ENCODE measurements around the gene DOK6.
"Not testable (repeated sequence)": the region's sequence is repeated elsewhere in the genome, so short reads cannot be mapped to it uniquely, and the experiment has no call there.

The DOK6 gene

DNA sequence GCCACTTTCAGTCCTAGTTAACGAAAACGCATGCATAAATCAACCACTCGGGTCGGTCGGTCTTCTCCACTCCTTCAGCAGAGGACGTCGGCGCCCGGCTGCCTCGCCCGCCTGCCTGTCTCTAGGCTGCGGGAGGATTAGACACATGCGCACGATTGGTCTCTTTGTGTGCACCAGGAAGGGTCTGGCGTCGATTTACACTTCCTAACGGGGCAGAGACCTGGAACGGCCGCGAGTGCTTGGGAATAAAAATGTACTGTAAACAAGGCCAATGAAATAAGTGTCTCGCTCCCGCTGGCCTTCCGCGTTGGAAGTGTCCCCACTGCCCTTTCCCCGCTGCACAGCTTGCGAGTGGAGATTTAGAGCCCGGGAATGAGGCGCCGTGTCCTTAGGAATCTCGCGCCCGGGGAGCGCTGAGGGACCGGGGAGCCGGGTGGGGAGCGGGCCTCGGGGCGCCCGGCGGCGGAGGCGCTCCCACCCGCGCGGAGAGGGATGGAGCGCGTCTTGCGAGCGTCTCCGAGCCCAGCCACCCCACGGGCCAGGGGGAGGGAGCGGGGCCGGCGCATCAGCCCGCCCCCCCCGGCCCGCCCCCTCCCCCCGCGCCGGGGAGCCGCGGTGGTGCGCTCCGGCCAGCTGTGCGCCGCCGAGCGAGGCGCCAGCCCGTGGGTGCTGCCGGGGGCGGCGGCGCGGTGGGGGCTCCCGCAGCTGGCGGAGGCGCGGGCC is at the start of gene DOK6:
DOK6 (plus strand) TSS at position 636 of the 723 bp plus-strand sequence.
- no peak for DNase-seq

DNA sequence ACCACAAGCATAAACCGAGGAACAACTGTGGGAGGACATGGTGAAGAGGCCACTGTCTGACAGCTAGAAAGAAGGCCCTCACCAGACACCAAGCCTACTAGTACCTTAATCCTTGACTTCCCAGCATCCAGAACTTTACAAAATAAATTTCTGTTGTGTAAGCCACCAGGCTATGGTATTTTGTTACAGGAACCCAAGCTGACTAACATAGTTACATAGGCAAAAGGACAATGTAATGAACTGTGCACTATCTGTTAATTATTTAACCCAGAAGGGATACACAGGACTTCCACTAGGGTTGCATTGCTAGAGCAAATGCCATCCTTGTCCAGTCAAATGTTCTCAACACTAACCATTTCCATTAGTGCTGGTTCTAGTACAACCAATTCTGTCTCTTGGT is 47.7 kb upstream of the DOK6 start:
- no peak for DNase-seq

DNA sequence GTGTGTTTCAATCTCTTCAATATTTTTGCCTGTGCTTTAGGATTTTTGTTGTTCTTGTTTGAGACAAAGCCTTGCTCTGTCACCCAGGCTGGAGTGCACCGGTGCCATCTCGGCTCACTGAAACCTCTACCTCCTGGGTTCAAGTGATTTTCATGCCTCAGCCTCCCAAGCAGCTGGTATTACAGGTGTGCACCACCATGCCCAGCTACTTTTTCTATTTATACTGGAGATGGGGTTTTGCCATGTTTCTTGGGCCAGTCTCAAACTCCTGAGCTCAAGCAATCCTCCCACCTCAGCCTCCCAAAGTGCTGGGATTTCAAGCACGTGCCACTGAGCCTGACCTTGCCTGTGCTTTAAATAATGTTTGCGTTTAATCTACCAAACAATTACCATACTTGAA is 43.1 kb upstream of the DOK6 start:
- no peak for DNase-seq

DNA sequence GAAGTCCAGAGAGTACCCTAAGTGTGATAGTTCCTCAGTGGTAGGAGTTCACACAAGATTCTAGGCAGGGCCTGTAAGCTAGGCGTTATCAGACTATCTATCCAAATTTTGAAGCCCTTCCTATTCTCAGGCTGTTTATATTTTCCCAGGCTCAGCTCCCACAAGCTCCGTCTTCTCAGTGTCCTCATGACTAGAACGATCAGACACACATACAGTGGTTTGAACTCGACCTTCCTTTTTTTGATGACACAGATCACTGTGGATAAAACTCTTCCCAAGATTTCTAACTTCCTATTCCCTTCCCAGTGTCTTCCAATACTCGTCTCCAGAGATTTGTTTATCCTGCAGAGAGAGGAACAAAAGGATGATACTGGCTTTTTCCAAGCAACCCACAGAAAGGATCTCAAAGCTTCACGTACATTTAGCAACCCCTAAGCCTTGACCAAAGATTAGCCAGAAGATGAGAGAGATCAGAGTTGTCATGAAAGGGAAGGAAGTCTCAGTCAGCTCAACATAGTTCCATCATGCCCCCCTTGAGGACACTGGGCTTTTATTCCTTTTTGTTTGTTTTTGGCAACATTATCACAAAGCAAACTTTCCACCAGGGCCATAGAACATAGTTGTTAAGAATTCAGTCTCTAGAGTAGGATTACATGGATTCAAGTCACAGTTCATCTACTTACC is 42.3 kb upstream of the DOK6 start:
- DNase-seq = no peak

DNA sequence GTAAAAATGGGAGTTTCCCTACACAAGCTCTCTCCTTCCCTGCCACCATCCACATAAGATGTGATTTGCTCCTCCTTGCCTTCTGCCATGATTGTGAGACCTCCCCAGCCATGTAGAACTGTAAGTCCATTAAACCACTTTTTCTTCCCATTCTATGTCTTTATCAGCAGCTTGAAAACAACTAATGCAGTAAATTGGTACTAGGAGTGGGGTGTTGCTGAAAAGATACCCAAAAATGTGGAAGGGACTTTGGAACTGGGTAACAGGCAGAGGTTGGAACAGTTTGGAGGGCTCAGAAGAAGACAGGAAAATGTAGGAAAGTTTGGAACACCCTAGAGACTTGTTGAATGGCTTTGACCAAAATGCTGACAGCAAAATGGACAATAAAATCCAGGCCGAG is 40.9 kb upstream of the DOK6 start:
- DNase-seq = not testable (repeated sequence)

DNA sequence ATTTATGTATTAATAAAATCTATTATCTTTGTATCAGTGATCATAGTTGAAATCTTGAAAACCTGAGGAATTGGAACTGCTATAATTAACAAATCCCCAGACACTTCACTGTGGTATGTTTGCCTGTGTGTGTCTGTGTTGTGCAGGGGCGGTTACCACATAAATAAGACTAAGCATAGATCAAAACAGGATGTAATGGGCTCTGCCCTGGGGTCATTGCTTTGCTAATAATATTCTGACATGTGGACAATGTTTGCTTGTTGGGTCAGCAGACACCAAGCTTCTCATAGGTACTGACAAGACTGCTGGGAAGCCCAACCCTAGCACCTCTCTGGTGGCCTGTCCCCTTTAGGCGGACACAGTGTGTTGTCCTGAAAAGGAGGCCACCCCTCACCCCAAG is 35.8 kb upstream of the DOK6 start:
- DNase-seq = no peak

DNA sequence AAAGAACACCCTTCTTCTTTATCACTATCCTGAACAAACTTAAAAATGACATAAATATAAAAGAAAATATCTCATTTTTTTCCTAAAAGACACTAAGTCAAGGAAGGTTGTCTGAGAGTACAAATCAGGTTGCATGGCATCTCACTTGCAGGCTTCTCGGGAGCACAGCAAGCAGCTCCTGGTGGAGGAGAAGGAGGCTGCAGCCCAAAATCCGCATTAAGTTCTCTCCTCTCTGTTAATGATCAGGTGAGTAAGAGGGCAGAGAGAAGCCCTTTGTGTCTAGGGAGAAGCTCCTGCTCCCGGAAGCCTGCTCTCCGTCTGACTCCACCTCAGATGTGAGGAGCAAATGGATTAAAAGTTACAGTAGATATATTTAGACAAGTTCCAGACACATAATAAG is 35.0 kb upstream of the DOK6 start:
- no peak for DNase-seq

DNA sequence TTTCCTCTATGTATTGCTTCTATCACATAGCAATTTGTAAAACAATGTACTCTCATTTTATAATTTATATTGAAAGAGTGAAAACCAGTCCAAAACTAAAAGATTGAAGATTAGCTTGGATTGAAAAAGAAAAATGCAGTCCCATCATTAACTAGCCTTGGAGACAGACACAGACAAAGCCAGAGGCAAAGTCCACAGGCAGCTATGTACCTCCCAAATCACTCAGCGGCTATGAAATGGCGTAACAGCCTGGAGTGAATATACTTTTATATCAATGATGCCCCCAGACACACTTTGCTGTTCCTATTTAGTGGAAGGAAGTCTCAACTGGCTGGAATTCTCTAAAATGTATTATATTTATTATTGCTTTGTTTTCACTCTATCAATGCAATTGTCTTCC is 33.6 kb upstream of the DOK6 start:
- DNase-seq = no peak

DNA sequence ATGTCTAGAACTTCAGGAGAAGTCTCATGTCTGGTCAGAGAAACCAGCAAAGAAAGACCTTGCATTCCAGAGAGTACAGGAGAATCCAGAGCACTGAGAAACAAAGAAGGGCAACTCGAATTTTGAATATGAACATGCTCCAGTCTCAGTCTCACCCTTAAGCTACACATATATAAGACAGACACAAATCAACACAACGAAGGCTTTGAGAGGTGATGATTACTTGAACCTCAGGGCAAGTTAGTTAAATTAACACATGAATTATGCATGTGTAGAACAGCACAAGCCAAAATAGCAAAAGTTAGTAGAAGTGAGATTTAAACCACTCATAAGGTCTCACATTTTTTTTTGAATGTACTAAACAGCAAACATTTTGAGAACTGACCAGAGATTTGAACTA is 29.0 kb upstream of the DOK6 start:
- DNase-seq = no peak

DNA sequence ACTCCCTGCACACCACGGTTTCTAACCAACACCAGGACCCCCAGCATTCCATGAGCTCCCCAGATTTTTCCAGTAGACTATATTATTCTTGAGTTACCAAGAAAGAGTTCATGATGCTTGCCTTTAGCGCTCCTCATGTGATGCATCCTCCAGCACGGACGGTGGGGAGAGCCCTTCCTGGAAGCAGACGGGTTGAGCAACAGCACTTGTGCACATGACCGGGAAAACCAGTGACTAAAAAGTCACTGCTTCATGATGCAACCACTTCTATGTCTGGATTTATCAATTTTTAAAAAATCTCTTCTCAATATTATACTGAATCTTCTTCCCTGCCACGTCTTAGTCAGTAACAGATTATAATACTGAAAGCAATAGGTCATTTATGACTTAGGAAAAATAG is 20.4 kb upstream of the DOK6 start:
- no peak for DNase-seq

DNA sequence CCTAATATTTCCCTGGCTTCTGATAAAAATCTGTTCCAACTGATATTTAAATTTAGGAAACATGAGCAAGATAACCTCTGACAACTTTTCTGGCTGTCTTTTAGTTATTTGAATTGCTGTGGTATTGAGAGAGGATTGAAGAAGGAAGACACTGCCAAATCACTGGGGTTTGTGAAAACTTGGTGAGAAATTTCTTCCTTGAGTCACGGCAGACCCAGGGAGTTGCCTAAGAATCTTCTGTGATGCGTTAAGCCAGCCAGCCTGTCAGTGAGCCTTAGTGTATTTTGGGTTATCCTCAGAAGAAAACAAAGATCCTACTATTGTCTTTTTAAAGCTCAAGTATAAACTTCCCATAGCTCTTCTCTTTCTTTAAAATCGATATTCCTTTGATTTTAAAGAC is 17.5 kb upstream of the DOK6 start:
- DNase-seq = no peak

DNA sequence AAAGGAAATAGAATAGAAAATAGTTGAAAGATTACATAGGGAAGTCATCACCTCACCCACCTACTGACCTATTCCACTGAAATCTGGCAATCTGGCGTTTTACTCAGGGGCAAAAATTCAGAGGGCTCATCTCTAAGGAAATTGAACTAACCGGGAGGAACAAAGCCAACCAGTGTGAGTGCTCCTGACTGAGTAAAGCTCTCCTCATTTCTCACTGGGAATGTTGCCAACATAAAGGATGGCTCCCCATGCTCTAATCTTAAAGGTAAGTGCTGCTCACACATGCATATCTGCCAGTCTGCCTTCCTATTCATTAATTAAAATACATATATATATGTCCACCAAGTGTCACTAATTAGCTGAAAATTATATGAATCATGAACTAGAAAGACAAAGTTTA is 13.5 kb upstream of the DOK6 start:
- DNase-seq = no peak

DNA sequence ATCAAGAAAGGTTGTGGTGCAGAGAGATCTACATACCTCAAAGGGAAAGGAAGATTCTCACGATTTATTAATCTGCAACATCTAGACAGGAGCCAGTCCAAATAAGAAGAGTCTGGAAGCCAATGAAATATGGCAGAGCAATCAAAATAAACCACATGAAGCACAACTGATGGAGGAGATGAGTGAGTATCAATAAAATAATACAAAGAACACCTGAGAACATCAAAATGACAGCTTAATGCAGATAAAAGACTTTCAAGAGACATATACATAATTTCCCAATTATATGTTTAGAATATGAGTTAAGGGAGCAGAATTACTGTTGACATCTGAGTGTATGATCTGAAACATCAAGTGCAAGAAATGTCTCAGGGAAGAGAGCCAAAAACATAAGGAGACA is 12.5 kb upstream of the DOK6 start:
- no peak for DNase-seq

DNA sequence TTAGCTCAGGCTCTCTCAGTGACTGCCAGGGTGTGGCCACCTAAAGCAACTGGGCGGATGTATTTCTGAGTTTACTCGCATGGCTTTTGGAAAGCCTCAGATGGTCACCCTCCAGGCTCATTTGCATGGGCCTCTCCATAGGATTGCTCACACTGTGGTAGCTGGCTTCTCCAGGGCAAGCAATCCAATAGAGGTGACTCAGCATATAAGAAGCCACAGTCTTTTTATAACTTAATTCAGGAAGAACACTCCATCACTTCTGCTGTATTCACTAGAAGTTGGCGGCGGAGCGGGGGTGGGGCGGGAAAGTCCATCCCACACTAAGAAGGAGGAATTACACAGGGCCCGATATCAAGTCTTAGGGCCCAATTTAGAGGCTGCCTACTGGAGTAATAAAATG is 3.6 kb upstream of the DOK6 start:
- DNase-seq = no peak

DNA sequence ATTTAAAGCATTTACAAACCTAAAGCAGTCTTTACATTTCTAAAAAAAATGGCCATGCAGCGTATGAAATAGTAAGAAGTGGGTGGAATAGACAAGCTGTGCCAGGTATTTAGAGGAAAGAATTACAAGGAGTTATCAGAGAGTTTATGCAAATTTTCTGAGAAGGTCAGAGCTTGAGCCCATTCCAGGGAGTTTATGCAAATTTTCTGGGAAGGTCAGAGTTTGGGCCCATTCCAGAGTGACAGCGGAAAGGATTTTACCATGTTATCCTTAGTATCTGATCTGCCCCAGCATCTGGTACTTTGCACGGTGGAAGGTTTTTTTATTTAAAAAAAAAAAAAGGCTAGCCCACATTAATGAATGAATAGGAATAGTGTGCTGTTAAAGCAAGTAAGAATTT is 1.4 kb upstream of the DOK6 start:
- DNase-seq = no peak

DNA sequence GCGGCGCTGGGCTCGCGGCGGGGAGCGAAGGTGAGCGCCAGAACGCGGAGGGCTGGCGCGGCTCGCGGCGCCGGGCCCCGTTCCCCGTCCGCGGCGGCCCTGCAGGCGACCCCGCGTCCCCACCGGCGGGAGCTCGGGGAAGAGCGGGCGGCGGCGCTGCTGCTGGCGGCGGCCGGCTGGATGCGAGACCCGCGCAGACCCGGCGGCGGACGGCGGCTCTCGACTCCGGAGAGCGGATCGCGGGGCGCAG is 213 bp downstream of the DOK6 start:
- no peak for DNase-seq

DNA sequence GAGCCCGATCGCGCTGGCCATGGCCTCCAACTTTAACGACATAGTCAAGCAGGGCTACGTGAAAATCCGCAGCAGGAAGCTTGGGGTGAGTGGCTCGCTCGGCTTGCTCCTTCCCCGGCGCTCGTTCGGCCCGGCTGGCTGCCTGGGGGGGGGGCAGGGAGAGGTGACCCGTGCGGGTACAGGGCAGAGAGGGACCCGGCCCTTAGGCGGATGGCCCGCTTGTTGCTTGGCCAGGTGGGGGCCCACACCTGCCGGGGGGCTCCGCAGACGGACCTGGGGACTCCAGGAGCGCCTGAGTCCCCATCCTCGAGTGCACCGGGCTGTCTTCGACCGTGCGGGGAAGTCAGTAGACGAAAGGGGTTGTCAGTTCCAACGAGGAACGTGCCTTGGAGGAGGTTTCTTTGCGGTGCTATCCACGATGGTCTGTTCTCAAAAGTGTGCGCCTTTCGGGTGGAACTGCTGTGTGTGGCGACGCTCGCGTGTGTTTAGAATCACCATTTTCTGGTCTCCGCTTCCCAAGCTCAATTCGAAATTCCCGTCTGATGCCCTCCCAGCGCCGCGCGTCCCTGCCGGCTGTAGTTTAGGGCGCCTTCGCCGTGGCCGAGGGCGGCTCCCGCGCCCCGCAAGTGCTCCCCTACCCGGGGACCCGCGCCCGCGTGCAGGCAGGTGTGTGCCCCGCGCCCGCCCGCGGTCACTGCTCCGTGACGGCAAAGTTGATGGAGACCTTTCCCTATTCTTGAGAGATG is 711 bp downstream of the DOK6 start:
- no peak for DNase-seq

DNA sequence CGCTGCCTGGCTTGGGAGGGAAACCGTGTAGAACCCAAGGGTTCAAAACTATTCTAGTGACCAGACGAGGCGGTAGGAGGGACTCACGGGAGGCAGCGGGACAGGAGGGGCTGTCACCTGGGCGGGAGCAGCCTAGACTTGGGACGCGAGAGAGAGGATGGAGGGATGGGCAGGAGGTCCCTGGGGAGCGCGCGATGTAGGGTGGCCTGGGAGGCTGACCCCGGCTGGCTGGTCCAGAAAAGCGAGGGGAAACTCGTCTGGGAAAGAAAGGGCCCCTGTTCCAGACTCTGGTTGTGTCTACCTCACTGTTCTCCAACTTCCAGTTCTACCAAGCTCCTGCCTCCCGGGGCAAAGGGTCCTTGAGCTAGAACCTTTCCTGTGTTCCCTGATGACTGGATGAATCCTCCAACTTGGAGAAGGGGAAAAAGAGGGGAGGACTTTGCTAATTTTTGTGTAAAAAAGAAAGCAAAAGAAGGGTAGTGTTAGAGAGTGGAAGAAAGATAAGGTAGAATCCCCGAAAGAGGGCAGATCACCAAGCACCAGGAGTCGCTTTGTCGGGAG is 1.4 kb downstream of the DOK6 start:
- DNase-seq = no peak

DNA sequence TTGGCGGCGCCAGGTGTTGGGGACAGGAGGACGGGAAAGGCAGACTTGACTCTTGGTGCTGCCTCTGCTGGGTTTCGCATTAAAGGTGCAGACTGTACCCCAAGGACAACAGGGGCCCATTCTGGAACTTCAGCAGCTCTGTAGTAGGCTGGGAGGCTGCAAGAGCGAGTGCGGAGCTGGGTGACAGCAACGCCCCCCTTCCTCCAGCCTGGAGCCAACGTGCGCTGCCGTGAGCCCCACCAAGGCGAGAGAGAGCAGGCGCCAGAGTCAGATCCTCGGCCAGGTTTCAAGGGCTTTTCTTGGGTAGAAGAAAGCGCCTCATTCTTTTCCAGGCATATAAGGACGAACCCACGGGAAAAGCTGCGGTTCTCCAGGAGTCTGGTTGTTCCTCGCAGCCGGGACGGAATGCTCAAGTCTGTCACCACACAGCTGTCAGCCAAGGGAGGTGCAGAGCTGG is 1.9 kb downstream of the DOK6 start:
- DNase-seq = no peak

DNA sequence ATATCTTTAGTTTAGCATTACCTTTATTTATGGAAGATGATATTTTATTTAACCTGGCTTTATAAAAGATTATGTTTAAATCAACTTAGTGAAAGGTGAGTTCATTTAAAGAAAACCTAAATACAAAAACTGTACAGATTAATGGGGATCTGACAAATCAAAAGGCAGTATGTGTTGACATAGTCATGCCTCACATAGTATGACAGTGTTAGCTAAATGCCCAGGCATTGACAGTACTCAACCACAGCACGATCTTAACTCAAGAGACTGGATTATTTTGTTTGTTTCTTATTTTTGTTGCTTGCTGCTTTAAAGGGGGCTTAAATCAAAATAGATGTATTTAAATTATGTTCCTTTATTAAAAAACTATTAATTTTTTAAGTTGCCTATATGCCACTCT is 7.8 kb downstream of the DOK6 start:
- no peak for DNase-seq

DNA sequence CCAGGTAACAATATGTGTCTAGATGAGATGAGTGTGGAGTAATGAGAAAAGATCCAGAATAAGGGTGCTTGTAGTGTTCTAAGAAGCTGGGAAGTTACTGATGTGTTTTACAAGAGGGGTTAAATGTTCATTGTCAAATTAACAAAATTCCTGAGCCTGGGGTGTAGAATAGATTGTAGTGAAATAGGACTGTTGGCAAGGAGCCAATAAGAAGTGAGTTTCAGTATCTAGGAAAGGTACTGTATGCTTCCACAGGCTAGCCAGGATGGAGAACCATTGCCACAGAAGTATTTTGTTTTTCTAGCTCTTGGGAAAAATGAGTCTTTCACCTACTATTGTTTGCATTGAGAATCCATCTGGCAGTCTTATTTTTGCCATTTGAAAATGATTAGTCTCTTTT is 10.5 kb downstream of the DOK6 start:
- DNase-seq = no peak

DNA sequence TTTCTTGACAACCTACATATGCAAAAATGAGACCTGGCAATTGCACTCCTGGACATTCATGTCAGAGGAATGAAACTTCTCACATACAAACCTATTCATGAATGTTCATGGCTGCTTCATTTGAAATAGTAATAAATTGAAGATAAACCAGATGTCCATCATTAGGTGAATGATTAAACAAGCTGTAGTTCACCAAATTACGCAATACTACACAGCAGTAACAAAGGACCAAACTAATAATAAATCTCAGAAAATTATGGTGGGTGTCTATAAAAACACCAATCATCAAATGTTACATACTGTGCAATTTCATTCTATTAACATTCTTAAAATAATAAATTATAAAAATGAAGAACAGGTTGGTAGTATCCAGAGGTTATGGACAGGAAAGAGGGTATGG is 13.5 kb downstream of the DOK6 start:
- no peak for DNase-seq

DNA sequence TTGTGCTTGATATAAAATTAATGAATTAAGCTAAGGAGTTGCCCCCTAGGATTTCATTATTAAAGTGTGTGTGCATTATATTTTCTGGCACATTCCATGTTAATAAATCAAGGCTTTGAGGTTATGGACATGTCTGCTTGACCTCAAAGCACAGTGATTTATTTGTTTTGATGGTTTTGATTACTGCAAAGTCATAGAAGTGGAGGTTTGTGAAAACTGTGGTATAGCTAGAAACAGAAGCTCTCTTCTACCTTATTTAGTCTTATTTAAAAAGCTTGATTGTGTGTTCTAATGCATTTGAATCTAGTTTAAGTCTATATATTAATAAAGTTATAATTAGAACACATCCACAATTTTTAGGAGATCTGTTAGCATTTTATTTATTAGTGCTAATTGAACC is 32.2 kb downstream of the DOK6 start:
- no peak for DNase-seq

DNA sequence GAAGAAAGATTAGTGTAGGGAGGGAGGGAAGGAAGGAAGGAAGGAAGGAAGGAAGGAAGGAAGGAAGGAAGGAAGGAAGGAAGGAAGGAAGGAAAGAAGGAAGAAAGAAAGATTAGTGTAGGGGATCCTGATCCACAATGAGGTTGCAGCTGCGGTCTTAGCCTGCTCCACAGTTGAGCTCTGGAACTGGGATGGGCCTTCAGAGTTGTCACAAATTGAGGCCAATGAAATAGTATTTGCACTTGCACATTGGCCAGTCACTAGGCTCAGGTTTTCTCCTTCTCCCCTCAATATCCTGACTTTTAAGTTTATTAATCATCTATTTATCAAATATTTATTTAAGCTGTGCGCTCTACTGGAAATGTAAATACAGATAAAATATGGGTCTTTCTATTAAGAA is 34.3 kb downstream of the DOK6 start:
- DNase-seq = no peak
